HT-29 (cell line): Measurements from ENCODE around the gene KRTAP4-11. TPM values are rescaled to one million over a fixed set of nuclear protein-coding genes. Genes with fewer than 3 reads are reported as not detected.
"Not testable (repeated sequence)": the region's sequence is repeated elsewhere in the genome, so short reads cannot be mapped to it uniquely, and the experiment has no call there.

Source experiments
- DNase-seq: peaks from one replicate; pipeline ENCODE4 v3.0.0-alpha.2; 2015; ENCODE audit warnings: low spot score
- total RNA-seq: library from RNA; depleted of rRNA; stranded (reverse); fragments of >200 nt; shearing (Covaris generic); gene quantifications from 2 replicates; pipeline ENCODE4 v1.2.3, GENCODE V29; 2014; rRNA removed

KRTAP4-11 gene
- total RNA-seq, result not detected in 2 replicates

GRCh38 chr17:41117846-41118386 is at the start of gene KRTAP4-11:
Gene KRTAP4-11 (minus strand): TSS chr17:41118373. CDS start chr17:41118315, 58 bp downstream.
- not testable (repeated sequence) for DNase-seq

DNA sequence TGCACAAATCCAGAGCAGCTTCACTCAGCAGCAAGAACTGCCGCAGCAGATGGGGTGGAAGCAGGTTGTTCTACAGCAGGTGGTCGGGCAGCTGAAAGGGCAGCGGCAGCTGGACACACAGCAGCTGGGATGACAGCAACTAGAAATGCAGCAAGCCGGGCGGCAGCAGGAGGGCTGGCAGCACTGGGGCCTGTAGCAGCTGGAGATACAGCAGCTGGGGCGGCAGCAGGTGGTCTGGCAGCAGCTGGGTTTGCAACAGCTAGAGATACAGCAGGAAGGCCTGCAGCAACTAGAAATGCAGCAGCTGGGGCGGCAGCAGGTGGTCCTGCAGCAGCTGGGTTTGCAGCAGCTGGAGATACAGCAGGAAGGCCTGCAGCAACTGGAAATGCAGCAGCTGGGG is 49.4 kb upstream of the KRTAP4-11 start:
- DNase-seq, result no peak

GRCh38 chr17:41163828-41164227 is 45.7 kb upstream of the KRTAP4-11 start:
- DNase-seq, result no peak

DNA sequence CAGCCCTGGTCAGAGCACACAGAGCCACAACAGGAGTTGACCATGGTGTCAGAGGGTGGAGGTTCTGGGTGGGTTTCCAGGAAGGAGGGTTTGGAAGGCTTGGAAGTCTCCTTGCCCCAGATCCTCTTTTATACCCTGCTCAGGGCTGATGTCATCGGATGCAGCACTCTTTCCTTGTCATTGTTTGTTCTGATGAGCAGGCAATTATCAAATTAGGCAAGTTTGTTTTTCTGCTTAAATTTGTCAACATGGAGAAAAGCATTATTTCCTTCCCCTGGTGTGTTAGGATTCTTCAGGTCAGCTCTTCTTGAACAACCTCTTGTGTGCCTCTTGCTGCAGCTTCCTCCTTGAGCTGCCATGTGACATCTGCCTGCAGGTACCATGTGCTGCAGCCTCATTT is 42.5 kb upstream of the KRTAP4-11 start, which contains the start of gene KRTAP4-4:
Gene KRTAP4-4 (minus strand): TSS at position 101 of the 400 bp plus-strand sequence. CDS start 57 bp downstream, at position 44.
- DNase-seq, result no peak

- not testable (repeated sequence) for DNase-seq
Measured at GRCh38 chr17:41160190-41160589, 42.0 kb upstream of the KRTAP4-11 start.

- no peak for DNase-seq
Measured at GRCh38 chr17:41153856-41154255, 35.7 kb upstream of the KRTAP4-11 start.

GRCh38 chr17:41151525-41151924 is 33.4 kb upstream of the KRTAP4-11 start:
- DNase-seq, result no peak

DNA sequence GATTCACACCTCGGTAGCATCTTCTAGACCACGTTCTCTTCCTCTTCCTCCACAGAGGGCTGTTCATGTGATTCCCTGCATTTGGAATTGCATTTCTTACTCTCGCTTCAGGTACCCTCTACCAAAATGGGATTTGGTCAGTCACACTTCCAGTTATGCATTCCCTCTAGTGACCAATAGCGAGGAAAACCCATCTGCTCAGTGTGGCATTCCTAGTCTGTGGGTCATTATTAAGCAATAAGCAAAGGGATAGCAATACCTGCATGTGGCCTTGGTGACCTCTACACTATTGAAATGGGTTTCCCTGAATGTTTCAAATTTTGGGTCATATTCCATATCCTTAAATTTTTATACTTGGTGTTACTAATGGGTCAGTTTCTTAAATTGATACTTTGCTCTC is 31.9 kb upstream of the KRTAP4-11 start:
- DNase-seq, result no peak

GRCh38 chr17:41149652-41149985 is 31.4 kb upstream of the KRTAP4-11 start, which contains the start of gene KRTAP4-5:
Gene KRTAP4-5 (minus strand): TSS chr17:41149825. CDS start chr17:41149767, 58 bp downstream.
- DNase-seq, result no peak

GRCh38 chr17:41148971-41149651 is 30.9 kb upstream of the KRTAP4-11 start:
- not testable (repeated sequence) for DNase-seq

DNA sequence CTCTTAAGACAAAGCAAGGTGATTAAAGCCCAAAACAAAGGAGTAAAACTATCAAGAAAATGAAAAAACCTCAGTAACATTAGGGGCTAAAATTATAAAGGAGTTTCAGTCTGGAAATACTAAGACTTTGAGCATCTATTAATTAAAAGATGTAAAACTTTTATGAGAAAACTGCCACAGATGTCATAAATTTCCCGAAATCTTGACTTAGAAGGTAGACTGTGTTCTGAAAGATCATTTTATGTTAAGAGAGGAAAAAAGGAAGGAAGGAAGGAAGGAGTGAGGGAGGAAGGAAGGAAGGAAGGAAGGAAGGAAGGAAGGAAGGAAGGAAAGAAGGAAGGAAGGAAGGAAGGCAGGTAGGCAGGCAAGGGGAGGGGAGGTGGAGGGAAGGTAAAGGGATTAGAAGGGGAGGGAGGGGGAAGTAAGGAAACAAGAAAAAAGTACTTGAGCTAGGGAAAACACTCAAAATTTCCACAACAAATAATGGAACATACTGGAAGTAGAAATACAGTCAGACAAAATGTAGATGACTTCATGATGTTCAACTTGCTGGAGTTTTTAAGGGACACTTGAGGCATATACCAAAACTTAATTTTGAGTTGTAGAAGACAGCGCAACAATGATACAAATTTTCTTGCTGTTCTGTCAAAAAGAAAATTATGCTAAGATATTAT is 29.5 kb upstream of the KRTAP4-11 start:
- no peak for DNase-seq

GRCh38 chr17:41145261-41145660 is 27.1 kb upstream of the KRTAP4-11 start:
- no peak for DNase-seq

DNA sequence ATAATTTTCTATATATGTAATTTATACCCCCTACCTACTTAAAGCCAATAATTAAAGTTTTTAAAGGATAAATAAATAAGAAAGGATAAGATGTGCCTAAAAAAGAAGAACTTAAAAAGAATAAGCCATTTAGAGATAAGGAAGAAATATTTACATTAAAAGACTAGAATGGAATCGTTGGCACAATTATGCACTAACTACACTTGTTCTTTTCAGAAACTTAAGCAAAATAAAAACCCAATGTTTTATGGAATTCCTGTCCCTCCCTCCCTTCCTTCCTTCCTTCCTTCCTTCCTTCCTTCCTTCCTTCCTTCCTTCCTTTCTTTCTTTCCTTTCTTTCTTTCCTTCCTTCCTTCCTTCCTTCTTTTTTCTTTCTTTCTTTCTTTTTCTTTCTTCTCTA is 26.7 kb upstream of the KRTAP4-11 start:
- DNase-seq, result no peak

DNA sequence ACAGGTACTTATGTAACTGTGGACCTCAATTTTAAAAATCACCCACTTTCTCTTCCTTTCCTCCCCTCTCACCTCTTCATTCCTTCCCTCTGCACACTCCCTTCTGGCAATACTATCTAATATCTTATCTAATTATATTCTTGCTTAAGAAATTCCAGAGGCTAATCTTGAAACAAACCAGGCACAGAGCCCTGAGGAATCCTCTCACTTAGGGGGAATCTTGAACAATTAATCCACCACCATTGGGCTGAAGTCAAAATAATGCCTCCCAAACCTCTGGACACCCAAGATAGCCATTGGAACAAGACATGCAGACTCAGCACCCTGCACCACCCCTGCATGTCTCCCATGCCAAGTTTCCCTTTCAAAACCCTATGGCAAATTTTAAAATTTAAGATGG is 23.2 kb upstream of the KRTAP4-11 start:
- DNase-seq, result no peak

- DNase-seq, result no peak
Measured at GRCh38 chr17:41140360-41141131, 22.4 kb upstream of the KRTAP4-11 start, which contains the start of gene KRTAP4-6. Gene KRTAP4-6 (minus strand): TSS chr17:41140544. CDS start chr17:41140487, 57 bp downstream.

GRCh38 chr17:41139865-41140264 is 21.7 kb upstream of the KRTAP4-11 start:
- not testable (repeated sequence) for DNase-seq

- DNase-seq, result no peak
Measured at GRCh38 chr17:41133880-41134735, 15.9 kb upstream of the KRTAP4-11 start.

- DNase-seq, result no peak
Measured at GRCh38 chr17:41131979-41132378, 13.8 kb upstream of the KRTAP4-11 start.

DNA sequence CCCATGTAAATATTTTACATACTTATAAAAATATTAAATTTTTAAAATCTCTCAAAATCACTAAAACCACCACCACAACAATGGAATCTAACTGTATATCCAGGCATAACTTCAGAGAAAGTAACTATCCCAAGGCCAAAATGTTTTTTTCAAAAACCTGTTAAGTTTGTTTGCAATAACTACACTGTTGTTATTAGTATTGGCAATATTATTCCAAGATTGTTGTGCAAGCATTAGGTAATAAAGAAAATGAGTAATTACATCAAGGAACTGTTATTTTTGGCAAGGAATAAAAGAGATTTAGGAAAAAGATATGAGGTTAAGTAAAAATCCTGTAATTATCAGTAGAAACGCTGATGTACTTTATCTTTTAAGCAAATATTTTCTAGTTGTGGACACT is 9.2 kb upstream of the KRTAP4-11 start:
- DNase-seq, result no peak

DNA sequence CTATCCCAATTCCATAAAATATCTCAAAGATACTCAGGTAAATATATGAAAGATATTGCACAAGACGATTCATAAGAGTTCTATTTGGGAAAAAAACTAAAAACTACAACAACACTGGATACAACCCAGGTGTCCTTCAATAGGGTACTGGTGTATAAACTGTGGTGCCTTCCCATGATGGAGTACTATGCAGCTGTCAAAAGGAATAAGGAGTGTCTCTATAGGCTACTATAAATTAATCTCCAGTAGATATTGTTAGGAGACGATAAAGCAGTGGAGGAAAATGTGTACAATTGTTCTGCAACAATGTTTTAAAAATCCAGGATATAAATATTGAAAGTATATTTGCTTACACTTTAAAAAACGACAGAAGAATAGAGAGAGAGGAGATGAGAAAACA is 8.2 kb upstream of the KRTAP4-11 start:
- DNase-seq, result no peak

DNA sequence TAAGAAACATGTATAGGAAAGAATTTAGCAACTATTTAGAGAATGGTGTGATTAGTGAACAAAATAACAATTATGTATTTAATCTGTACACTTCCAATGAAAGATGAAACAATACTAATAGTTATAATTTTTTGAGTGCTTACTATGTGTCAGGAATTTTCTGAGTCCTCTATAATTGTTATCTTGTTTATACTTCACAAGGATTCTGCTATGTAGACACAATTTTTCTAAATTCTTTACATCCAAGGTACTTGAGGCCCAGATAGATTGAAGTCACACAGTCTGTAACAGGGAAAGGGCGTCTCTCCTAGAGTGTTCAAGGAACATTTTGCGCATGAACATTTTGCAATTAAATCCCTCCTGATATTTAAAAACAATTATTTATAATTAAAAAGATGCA is 6.9 kb upstream of the KRTAP4-11 start:
- no peak for DNase-seq
